Measurements from ENCODE around the gene SLC24A3. TPM values are rescaled to one million over a fixed set of nuclear protein-coding genes. Genes with fewer than 3 reads are reported as not detected.

SLC24A3 gene
- polyA plus RNA-seq, 1 donor (not counting 4 experiments of a cell fraction or from before 2014, with no cell fraction given): 0.17 TPM

DNA sequence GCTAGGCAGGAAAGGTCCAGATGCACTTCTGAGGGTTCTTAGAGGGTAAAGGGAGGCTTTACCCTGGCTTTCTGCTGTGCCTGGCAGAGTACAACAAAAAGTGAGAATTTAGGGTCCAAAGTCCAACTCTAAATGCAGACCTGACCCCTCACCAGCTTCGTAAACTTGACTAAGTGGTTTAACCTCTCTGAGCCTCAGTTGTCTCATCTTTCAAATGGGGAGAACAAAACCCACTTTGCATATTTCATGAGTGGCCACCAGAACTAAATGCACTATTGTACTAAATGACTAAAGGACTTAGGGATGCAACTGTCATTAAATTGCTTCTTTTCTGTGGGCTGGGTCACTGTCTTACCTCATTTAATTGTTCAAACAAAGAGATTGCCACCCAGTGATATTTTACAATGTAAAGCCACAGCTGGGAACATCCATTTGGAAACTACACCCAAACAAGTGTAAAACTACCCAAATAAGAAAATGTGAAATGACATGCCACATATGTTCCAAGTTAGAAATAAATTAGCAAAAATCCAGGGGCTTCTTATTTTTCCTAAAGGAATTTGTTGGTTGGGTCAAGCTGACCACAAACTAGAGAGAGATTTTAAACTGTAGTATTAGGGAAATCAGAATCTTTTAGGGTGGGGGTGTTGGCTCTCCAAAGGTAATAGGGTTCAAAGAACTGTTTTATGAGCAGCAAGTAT, 497.3 kb downstream of the SLC24A3 start:
- Histone ChIP-seq H3K9me3 (ENCODE audit: control insufficient read depth, low read depth, low read length) (no peaks in the 10 kb centered on the region), H3K27ac (ENCODE audit: control insufficient read depth, insufficient read depth, low read length) (no peak overlapping the region), H3K79me2 (ENCODE audit: control insufficient read depth, insufficient read depth, low read length) (no peaks in the 10 kb centered on the region), H3K27me3 (ENCODE audit: control insufficient read depth, extremely low read depth, insufficient read depth, low read length) (no peaks in the 10 kb centered on the region), H4K20me1 (ENCODE audit: control insufficient read depth, extremely low read depth, insufficient read depth, low read length) (no peaks in the 10 kb centered on the region), H3K4me2 (ENCODE audit: control insufficient read depth, extremely low read depth, insufficient read depth, low read depth, low read length) (no peak overlapping the region), H3K9ac (ENCODE audit: control insufficient read depth, extremely low read depth, insufficient read depth, low read length) (no peak overlapping the region), H2AFZ (ENCODE audit: control insufficient read depth, low read length) (no peak overlapping the region), H3K4me3 (ENCODE audit: control insufficient read depth in 2 of 3, extremely low read depth in 1 of 3, insufficient read depth in 2 of 3, low read depth in 1 of 3, low read length in 3 of 3) (no peak overlapping the region), H3K36me3 (ENCODE audit: control insufficient read depth in 2 of 2, extremely low read depth in 1 of 2, insufficient read depth in 2 of 2, low read length in 2 of 2) (no peaks in the 10 kb centered on the region), H3K9me1 (ENCODE audit: control insufficient read depth, extremely low read depth, insufficient read depth, low read length) (no peaks in the 10 kb centered on the region), H3K4me1 (ENCODE audit: control insufficient read depth, extremely low read depth, insufficient read depth, low read length) (no peaks in the 10 kb centered on the region)
- FAIRE-seq (no peak), DNase-seq (ENCODE audit: low read depth, low spot score) (no peak)
- dilution Hi-C loops (cut with MboI; ENCODE audit: extremely low pct_ligation_motif_present, low sequenced_read_pairs): no loop called here
- TF ChIP-seq, protein P1, sequence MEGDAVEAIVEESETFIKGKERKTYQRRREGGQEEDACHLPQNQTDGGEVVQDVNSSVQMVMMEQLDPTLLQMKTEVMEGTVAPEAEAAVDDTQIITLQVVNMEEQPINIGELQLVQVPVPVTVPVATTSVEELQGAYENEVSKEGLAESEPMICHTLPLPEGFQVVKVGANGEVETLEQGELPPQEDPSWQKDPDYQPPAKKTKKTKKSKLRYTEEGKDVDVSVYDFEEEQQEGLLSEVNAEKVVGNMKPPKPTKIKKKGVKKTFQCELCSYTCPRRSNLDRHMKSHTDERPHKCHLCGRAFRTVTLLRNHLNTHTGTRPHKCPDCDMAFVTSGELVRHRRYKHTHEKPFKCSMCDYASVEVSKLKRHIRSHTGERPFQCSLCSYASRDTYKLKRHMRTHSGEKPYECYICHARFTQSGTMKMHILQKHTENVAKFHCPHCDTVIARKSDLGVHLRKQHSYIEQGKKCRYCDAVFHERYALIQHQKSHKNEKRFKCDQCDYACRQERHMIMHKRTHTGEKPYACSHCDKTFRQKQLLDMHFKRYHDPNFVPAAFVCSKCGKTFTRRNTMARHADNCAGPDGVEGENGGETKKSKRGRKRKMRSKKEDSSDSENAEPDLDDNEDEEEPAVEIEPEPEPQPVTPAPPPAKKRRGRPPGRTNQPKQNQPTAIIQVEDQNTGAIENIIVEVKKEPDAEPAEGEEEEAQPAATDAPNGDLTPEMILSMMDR (optimal IDR thresholded peaks at IDR 0.05 in 1 of 3, IDR thresholded peaks at IDR 0.05 in 1 of 3, conservative IDR thresholded peaks at IDR 0.05 in 1 of 3; ENCODE audit: extremely low read depth in 1 of 3, insufficient read depth in 2 of 3, low read length in 3 of 3): no peak
- TF ChIP-seq EZH2 (IDR thresholded peaks at IDR 0.05; ENCODE audit: low read length): no peak

DNA sequence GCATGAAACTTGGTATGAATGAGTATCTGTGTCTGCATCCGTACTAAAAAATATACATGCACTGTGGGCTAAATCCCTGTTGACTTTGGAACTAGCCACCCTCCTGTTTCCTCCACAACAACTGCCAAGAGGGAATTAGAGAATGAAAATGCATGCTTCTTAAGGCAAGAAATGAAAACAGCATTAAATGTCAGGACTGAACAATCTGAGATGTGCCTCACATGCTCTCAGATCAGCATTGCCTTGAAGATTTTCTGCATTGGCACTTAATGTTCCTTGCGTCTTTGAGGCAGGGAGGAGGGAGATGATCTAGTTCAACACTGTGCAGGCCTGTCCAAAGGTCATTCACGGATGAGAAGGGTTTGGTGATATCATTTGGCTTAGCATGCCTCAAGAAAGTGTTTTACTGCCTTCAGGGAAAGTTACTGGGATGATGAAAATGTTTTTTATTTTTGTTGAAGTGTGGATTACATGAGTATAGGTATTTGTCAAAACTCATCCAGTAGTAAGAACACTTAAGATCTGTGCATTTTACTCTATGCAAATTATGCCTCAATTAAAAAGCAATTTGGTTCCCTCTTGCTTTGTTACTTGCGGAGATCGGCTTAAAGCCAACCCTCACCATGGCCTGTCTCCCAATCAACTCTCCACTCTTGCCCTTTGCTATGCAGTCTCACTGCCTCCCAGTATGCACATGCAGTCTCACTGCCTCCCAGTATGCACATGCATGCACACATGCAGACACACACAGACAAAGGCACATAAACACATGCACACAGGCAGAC, 498.1 kb downstream of the SLC24A3 start:
- no peak overlapping the region for H2AFZ ChIP-seq (ENCODE audit: control insufficient read depth, low read length)
- H3K4me1 ChIP-seq (ENCODE audit: control insufficient read depth, extremely low read depth, insufficient read depth, low read length): no peaks in the 10 kb centered on the region
- H3K36me3 ChIP-seq (ENCODE audit: control insufficient read depth in 2 of 2, extremely low read depth in 1 of 2, insufficient read depth in 2 of 2, low read length in 2 of 2): no peaks in the 10 kb centered on the region
- H3K9ac ChIP-seq (ENCODE audit: control insufficient read depth, extremely low read depth, insufficient read depth, low read length): no peak overlapping the region
- no peaks in the 10 kb centered on the region for H3K9me1 ChIP-seq (ENCODE audit: control insufficient read depth, extremely low read depth, insufficient read depth, low read length)
- H4K20me1 ChIP-seq (ENCODE audit: control insufficient read depth, extremely low read depth, insufficient read depth, low read length): no peaks in the 10 kb centered on the region
- H3K27me3 ChIP-seq (ENCODE audit: control insufficient read depth, extremely low read depth, insufficient read depth, low read length): no peaks in the 10 kb centered on the region
- no peaks in the 10 kb centered on the region for H3K79me2 ChIP-seq (ENCODE audit: control insufficient read depth, insufficient read depth, low read length)
- TF ChIP-seq, protein P1 (optimal IDR thresholded peaks at IDR 0.05 in 1 of 3, IDR thresholded peaks at IDR 0.05 in 1 of 3, conservative IDR thresholded peaks at IDR 0.05 in 1 of 3; ENCODE audit: extremely low read depth in 1 of 3, insufficient read depth in 2 of 3, low read length in 3 of 3): no peak
- no peak for TF ChIP-seq EZH2 (IDR thresholded peaks at IDR 0.05; ENCODE audit: low read length)
- DNase-seq (ENCODE audit: low read depth, low spot score) (no peak), FAIRE-seq (no peak)
- dilution Hi-C loops (cut with MboI; ENCODE audit: extremely low pct_ligation_motif_present, low sequenced_read_pairs): no loop called here
- H3K4me3 ChIP-seq (ENCODE audit: control insufficient read depth in 2 of 3, extremely low read depth in 1 of 3, insufficient read depth in 2 of 3, low read depth in 1 of 3, low read length in 3 of 3): no peak overlapping the region
- no peaks in the 10 kb centered on the region for H3K9me3 ChIP-seq (ENCODE audit: control insufficient read depth, low read depth, low read length)
- no peak overlapping the region for H3K27ac ChIP-seq (ENCODE audit: control insufficient read depth, insufficient read depth, low read length)
- no peak overlapping the region for H3K4me2 ChIP-seq (ENCODE audit: control insufficient read depth, extremely low read depth, insufficient read depth, low read depth, low read length)
